ENCODE results near the gene NDUFA8.
"Not testable (repeated sequence)": the region's sequence is repeated elsewhere in the genome, so short reads cannot be mapped to it uniquely, and the experiment has no call there.

NDUFA8 gene

GRCh38 chr9:122120316-122121071, 39.1 kb downstream of the NDUFA8 start:
- no peak for DNase-seq

GRCh38 chr9:122119721-122120120, 39.9 kb downstream of the NDUFA8 start:
- no peak for DNase-seq

GRCh38 chr9:122119166-122119521, 40.4 kb downstream of the NDUFA8 start:
- DNase-seq: no peak

- DNase-seq: no peak
These were observed 41.0 kb downstream of the NDUFA8 start for GRCh38 chr9:122118343-122119165.

- not testable (repeated sequence) for DNase-seq
These were observed 42.3 kb downstream of the NDUFA8 start for GRCh38 chr9:122117241-122117640.

GRCh38 chr9:122116448-122117173, 43.0 kb downstream of the NDUFA8 start:
- DNase-seq: no peak

GRCh38 chr9:122116040-122116439, 43.5 kb downstream of the NDUFA8 start:
- no peak for DNase-seq

- no peak for DNase-seq
These were observed 44.2 kb downstream of the NDUFA8 start for GRCh38 chr9:122115176-122116035.

GRCh38 chr9:122113574-122113973, 46.0 kb downstream of the NDUFA8 start:
- DNase-seq: no peak

- no peak for DNase-seq
These were observed 47.3 kb downstream of the NDUFA8 start for GRCh38 chr9:122112238-122112637.

- no peak for DNase-seq
These were observed 48.0 kb downstream of the NDUFA8 start for GRCh38 chr9:122111413-122112085.

- peak; percentile 20 for DNase-seq
These were observed 49.3 kb downstream of the NDUFA8 start for GRCh38 chr9:122110100-122110833.

- DNase-seq: peak; percentile 8
These were observed 50.4 kb downstream of the NDUFA8 start for GRCh38 chr9:122109035-122109813.

- no peak for DNase-seq
These were observed 52.2 kb downstream of the NDUFA8 start for GRCh38 chr9:122107291-122107805.

- DNase-seq: no peak
These were observed 53.0 kb downstream of the NDUFA8 start for GRCh38 chr9:122106576-122106975.

GRCh38 chr9:122103985-122104384, 55.6 kb downstream of the NDUFA8 start:
- no peak for DNase-seq

- DNase-seq: no peak
These were observed 57.4 kb downstream of the NDUFA8 start for GRCh38 chr9:122102156-122102555.

GRCh38 chr9:122100756-122101155, 58.8 kb downstream of the NDUFA8 start:
- no peak for DNase-seq

- DNase-seq: peak; percentile 76
These were observed 60.2 kb downstream of the NDUFA8 start for GRCh38 chr9:122099271-122099869.
